GM21526 (cell line): ENCODE results near the gene EAPP.
"Not testable (repeated sequence)": the region's sequence is repeated elsewhere in the genome, so short reads cannot be mapped to it uniquely, and the experiment has no call there.

Experiments used
- ATAC-seq: cut with Tn5 transposase; IDR thresholded peaks from one replicate; pipeline ENCODE4 v1.9.1; 2021; ENCODE audit warnings: moderate library complexity; ENCODE audit not compliant: unreplicated experiment, low FRiP score

Gene EAPP

DNA sequence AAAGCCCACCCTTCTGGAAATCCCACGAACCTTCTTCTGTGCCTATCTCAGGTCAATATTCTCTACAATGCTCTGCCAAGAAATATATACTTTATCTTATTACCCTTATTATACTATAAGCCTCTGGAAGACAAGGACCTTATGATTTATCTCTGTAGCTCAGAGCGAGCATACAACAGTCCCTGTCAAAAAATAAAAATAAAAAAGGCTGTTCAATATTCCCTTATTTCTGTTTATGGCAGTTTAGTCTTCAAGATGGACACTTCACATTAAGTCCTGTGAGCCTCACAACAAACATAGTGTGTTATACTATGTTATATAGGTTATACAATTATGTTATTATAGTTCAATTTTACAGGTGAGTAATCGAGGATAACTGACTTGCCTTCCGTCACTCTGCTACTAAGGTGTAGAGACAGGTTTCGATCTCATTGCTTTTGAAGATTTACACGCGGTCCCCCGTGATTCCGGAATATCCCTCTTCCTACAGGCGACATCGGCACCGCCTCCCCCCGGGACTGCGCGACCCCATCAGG, 562 bp downstream of the EAPP start:
- peak; percentile 1 for ATAC-seq

DNA sequence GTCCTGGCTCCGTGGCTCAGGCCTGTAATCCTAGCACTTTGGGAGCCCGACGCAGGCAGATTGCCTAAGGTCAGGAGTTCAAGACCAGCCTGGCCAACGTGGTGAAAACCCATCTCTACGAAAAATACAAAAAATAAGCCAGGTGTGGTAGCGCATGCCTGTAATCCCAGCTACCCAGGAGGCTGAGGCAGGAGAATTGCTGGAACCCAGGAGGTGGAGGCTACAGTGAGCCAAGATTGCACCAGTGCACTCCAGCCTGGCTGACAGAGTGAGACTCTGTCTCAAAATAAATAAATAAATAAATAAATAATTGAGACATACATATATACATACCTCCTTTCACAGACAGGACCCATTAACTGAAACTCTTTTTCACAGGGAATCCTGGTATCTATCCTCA, 1.4 kb downstream of the EAPP start:
- not testable (repeated sequence) for ATAC-seq

DNA sequence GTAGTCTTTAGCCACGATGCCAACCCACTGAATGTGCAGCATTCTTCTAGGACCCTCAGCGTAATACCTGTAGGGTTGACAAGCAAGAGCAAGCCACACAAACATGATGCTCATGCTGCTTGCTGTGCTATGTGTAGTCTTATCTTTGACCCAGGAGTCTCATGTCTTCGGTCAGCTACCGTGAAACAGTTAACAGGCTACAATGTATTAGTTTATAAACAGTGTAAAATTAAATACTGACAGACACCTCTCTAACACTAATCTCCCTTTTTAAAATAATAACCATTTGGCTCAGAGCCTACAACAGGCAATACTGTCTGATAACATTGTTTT, 1.9 kb downstream of the EAPP start:
- no peak for ATAC-seq

DNA sequence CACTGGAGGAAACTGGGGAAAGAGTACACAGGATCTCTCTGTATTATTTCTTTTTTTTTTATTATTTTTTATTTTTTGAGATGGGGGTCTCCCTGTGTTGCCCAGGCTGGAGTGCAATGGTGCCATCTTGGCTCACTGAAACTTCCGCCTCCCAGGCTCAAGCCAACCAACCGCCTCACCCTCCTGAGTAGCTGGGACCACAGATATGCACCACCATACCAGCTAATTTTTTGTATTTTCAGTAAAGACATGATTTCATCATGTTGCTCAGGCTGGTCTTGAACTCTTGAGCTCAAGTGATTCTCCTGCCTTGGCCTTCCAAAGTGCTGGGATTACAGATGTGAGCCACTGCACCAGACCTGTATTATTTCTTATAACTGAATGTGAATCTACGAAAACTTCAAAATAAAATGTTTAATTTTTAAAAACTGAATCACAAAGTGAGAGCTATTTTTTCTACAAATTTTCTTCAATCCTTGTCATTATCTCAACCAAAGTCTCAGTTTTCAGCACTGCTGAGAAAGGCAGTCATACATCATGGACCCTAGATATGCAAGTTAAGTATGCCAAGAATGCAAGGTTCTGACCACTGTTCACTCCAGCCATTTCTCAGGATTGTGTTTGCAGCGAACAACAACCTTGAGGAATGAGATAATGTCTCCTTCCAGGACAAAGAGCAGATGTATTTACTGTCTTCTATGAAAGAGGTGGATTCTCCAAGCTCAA, 2.4 kb downstream of the EAPP start:
- no peak for ATAC-seq

DNA sequence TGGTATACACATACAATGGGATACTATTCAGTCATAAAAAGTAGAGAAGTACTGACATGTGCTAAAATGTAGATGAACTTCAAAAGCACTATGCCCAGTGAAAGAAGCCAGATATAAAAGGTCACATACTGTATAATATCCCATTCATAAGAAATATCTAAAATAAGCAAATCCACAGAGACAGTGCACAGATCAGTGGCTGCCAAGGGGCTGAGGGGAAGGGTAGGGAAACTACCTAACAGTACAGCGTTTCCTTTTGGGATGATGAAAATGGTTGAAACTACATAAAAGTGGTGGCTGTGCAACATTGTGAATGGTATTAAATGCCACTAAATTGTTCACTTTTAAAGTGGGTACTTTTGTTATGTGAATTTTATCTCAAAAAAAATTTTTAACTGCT, 11.9 kb downstream of the EAPP start:
- no peak for ATAC-seq

DNA sequence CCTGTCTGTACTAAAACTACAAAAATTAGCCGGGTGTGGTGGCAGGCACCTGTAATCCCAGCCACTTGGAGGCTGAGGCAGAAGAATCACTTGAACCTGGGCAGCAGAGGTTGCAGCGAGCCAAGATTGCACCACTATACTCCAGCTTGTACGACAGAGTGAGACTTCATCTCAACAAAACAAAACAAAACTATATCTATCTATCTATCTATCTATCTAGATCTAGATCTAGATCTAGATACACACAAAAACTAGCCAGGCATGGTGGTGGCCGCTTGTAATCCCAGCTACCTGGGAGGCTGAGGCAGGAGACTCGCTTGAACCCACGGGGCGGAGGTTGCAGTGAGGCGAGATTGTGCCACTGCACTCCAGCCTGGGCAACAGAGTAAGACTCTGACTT, 15.3 kb downstream of the EAPP start:
- ATAC-seq: not testable (repeated sequence)

DNA sequence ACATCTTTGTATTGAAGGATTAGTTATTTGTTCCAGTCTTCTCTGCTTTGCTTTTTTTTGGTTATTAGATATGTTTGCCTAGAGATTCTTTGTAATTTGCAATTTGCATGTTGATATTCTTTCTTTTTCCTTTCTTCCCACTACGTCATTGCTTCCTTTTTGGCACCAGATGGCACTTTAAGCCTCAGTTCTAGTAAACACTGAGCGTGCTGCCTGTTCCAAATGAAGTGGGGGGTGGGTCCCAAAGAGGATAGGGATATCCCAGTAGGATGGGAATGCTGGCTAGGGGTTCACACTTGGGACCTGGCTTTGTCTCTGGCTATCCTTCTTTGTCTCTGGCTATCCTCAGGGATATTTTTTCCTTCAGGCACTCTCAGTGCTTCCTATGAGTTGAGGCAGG, 17.0 kb downstream of the EAPP start:
- no peak for ATAC-seq

DNA sequence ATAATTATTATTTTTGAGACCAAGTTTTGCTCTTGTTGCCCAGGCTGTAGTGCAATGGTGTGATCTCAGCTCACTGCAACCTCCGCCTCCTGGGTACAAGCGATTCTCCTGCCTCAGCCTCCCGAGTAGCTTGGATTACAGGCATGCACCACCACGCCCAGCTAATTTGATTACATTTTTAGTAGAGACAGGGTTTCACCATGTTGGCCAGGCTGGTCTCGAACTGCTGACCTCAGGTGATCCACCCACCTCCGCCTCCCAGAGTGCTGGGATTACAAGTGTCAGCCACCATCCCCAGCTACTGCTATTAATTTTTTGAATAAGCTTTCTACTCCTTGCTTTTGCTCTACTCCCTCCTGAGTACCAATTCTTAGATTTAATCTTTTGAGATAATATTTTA, 18.4 kb downstream of the EAPP start:
- ATAC-seq: not testable (repeated sequence)

DNA sequence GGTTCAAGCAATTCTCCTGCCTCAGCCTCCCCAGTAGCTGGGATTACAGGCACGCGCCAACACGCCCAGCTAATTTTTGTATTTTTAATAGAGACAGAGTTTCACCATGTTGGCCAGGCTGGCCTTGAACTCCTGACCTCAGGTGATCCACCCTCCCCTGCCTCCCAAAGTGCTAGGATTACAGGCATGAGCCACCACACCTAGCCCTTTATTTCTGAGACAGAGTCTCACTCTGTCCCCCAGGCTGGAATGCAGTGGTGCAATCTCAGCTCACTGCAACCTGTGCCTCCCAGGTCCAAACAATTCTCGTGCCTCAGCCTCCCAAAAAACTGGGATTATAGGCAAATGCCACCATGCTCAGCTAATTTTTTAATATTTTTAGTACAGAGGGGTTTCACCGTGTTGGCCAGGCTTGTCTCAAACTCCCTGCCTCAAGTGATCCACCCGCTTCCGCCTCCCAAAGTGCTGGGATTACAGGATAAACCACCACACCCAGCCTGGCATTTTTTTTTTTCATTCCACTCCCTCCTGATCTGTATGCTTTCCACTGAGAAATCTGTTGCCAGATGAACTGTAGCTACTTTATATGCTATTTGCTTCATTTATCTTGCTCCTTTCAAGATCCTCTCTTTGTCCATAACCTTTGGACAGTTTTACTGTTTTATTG, 19.1 kb downstream of the EAPP start:
- ATAC-seq: not testable (repeated sequence)

DNA sequence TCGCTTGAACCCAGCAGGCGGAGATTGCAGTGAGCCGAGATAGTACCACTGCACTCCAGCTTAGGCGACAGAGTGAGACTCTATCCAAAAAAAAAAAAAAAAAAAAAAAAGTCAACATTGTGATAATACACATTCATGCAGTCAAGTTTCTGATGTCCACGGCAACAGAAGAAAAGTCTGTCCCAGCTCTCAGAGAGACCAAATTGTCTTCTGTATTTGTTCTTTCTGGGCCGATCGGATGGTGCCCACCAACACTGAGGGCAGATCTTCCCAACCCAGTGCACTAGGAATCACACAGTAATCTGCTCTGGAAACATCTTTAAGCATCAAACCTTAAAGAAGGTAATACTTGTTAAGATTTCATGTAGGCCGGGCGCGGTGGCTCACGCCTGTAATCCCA, 31.6 kb downstream of the EAPP start:
- ATAC-seq: no peak

DNA sequence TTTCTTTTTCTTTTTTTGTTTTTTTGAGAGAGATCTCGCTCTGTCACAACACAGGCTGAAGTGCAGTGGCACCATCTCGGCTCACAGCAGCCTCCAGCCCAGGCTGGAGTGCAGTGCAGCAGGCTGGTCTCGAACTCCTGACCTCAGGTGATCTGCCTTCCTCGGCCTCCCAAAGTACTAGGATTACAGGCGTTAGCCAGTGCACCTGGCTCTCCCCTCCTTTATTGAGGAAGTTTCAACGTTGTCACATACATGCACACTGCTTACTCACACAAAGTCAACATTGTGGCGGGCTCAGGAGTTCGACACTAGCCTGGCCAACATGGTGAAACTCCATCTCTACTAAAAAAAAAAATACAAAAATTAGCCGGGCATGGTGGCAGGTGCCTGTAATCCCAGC, 32.0 kb downstream of the EAPP start:
- no peak for ATAC-seq

DNA sequence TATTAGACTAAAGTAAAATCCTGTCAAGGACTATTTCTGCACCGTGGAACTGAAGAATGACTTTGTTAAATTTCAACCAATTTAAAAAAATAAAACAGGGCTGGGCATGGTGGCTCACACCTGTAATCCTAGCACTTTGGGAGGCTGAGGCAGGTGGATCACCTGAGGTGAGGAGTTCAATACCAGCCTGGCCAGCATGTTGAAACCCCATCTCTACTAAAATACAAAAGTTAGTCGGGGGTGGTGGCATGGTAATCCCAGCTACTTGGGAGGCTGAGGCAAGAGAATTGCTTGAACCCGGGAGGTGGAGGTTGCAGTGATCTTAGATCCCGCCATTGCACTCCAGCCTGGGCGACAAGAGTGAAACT, 34.4 kb downstream of the EAPP start:
- not testable (repeated sequence) for ATAC-seq

DNA sequence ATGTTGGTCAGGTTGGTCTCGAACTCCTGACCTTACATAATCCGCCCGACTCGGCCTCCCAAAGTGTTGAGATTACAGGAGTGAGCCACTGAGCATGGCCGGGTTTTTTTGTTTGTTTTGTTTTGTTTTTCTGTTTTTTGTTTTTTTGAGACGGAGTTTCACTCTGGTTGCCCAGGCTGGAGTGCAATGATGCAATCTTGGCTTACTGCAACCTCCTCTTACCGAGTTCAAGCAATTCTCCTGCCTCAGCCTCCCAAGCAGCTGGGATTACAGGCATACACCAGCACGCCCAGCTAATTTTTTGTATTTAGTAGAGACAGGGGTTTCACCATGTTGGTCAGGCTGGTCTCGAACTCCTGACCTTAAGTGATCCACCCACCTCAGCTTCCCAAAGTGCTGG, 35.5 kb downstream of the EAPP start:
- ATAC-seq: not testable (repeated sequence)

DNA sequence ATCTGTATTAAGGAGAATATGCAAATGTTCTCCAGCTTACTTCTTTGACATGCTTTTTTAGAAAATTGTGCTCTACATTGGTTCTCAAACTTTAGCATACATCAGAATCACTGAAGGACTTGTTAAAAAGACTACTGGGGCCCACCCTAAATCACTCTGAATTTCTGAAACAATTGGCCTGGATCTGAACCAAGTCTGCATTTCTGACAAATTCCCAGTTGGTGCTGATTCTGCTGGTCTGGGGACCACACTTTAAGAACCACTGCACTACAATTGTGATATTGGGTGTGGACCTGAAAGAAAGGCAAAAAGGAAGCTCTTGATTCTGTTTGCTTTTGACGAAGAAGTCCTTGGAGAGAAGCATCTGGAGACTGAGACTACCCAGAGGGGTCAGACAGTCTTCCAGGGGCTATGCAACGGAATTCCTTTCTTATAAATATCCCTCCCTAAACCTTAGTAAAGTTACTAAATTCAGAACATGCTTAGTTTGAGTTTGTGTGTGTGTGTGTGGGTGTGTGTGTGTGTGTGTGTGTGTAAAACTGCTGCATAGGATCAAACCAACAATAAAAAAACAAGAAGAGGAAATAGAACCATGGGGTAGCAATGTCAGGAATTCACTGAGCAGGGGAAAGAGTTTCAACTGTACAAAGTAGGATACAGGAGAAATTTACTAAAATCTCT, 36.8 kb downstream of the EAPP start:
- no peak for ATAC-seq

DNA sequence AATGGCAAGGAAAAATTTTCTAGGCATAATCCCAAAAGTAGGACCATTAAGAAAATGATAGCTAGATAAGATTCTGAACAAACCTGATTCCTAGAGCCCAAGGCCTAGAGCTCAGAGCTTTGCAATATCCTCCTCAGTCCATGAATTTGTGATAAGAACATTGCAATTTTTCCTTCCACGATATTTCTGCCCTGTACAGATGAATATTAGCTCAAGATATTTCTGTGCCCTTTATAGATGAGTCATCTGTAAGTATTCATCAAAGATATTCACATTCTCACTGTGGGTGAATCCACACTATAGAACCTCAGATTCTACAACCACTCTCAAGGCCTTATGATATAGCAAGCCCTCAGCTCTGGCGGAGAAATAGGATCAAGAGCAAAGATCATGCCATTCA, 37.5 kb downstream of the EAPP start:
- ATAC-seq: no peak

DNA sequence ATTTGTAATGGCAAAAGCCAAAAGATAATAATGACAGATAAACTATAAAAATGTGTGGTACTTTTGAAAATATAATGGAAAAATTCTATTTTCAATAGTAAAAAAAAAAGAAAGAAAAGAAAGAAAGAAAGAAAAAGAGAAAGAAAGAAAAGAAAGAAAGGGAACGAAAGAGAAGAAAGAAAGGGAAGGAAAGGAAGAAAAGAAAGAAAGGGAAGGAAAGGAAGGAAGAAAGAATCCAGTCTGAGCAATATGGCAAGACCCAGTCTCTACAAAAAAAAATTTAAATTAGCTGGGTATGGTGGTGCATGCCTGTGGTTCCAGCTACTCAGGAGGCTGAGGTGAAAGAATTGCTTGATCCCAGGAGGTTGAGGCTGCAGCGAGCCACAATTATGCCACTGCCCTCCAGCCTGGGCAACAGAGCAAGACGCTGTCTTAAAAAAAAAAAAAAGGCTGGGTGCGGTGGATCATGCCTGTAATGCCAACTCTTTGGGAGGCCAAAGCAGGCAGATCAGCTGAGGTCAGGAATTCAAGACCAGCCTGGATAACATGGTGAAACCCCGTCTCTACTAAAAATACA, 38.4 kb downstream of the EAPP start:
- no peak for ATAC-seq

DNA sequence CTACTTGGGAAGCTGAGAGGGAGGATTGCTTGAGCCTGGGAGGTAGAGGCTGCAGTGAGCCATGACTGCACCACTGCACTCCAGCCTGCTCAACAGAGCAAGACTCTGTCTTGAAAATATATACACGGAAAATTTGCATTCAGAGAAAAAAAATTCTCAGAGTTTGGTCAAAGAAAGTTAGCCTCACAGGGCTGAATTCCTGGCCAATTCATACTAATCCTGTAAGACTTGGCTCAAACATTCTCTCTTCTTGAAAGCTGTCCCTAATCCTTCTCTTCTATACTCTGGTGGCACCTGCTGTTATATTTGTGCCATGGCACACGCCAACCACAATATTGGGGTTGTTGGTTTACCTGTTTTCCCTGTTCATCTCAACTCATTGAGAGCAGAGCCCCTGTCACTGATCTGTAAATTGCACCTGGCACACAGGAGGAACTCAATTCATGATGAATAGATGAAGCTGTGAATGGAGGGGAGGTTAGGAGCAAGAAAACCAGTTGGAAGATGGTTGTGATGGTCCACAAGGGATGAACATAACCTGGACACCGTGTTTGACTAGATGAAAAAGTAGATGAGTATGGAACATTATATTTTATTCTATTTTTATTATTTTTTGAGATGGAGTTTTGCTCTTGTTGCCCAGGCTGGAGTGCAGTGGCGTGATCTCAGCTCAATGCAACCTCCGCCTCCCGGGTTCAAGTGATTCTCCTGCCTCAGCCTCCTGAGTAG, 40.7 kb downstream of the EAPP start:
- no peak for ATAC-seq

DNA sequence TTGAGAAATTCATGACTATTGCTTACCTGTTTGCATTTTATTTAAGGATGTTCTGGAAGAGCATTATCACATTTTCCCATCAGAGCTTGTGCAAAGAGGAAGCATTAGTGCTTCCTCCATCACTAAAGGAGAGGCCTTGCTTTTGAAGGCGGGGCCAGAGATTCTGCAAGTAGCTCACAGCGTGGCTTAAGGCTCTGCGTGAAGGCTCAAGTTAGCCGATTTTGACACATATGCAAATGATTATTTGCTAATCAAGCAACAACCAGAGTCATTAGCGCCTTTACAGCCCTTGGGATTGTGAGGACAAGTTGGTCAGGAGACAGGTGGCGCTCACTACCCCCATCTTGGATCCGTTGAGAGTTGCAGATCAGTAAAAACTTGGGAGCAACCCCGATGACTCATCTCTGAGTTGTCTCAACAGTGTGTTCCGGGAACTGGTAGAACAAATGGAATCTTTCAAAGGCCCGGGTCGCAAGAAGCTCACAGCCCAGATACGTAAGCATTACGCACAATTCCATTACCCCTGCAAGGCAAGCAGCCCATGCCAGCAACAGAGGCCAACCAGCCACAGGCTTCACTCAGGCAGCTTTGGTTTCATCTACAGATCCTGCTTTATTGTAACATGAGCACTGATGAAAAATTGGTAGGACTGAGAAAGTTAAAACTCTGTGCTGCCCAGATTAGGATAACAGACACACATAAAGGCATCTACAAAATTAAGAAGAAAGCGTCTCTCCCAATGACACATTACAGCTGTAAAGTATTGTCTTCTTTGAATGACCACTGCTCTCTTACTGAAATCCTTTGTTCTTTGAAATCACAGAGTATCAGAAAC, 42.6 kb downstream of the EAPP start:
- ATAC-seq: no peak

DNA sequence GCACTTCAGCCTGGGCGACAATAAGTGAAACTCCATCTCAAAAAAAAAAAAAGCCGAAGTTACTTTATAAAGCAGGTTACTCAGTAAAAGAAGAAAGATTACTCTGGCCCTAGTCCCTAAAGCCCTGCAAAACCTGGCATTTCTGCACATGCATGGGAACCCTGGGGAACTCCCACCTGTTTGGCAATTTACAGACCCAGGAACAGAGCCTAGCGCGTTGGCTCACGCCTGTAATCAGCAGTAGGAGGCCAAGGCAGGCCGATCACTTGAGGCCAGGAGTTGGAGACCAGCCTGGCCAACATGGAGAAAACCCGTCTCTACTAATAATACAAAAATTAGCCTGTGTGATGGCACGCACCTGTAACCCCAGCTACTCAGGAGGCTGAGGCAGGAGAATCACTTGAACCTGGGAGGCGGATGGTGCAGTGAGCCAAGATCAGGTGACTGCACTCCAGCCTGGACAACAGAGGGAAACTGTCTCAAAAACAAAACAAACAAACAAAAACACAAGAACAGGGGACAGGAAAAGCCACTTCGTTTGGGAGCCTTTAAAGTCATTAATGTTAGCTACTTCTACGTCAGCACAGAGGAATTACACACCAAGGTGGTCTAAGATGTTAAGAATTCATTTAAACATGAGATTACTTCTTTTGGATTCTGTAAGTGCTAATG, 43.4 kb downstream of the EAPP start:
- no peak for ATAC-seq
